Brain microvascular endothelial cell (primary cell): ENCODE results near the gene GPD2.

Experiments used
- DNase-seq: peaks from one replicate; pipeline ENCODE4 v3.0.0-alpha.2; 2020
- H3K27ac ChIP-seq: fragments of 250-450 bp; sonication (Bioruptor Pico); 2 replicates; pipeline ENCODE4 v1.5.1; 2020; ENCODE audit warnings: mild to moderate bottlenecking, moderate library complexity
- H3K27me3 ChIP-seq: fragments of 250-450 bp; sonication (Bioruptor Pico); replicated peaks from 2 replicates; pipeline ENCODE4 v1.5.1; 2020; ENCODE audit warnings: mild to moderate bottlenecking
- H3K36me3 ChIP-seq: fragments of 250-450 bp; sonication (Bioruptor Pico); replicated peaks from 2 replicates; pipeline ENCODE4 v1.5.1; 2020; ENCODE audit warnings: mild to moderate bottlenecking
- H3K4me3 ChIP-seq: 2 replicates; pipeline ENCODE4 v1.5.1; 2011; ENCODE audit warnings: low read depth, mild to moderate bottlenecking, control low read depth, low read length, moderate library complexity
- CTCF ChIP-seq: IDR thresholded peaks from 2 replicates; pipeline ENCODE4 v1.5.1; 2011; ENCODE audit warnings: low read depth, mild to moderate bottlenecking, moderate library complexity, low read length, control low read depth, inconsistent platforms; ENCODE audit errors: missing control alignments
- in situ Hi-C: cut with HindIII; loops from 2 replicates; pipeline ENCODE4 v1.10.0; 2017; ENCODE audit warnings: low sequenced_read_pairs, low pct_ligation_motif_present

GPD2 gene

GRCh38 chr2:156619021-156619539, 182.9 kb downstream of the GPD2 start:
- Histone ChIP-seq H3K27me3 (no peaks in the 10 kb centered on the region), H3K27ac (no peak overlapping the region), H3K4me3 (no peak overlapping the region), H3K36me3 (no peaks in the 10 kb centered on the region)
- in situ Hi-C loops: no loop called here
- no peak for DNase-seq
- no peak for TF ChIP-seq CTCF

- Histone ChIP-seq H3K27me3 (no peaks in the 10 kb centered on the region), H3K27ac (no peak overlapping the region), H3K4me3 (no peak overlapping the region), H3K36me3 (no peaks in the 10 kb centered on the region)
- TF ChIP-seq CTCF: no peak
- in situ Hi-C loops: no loop called here
- DNase-seq: no peak
These were observed 186.3 kb downstream of the GPD2 start for GRCh38 chr2:156622491-156622890.

GRCh38 chr2:156625360-156626170, 189.4 kb downstream of the GPD2 start:
- in situ Hi-C loops: no loop called here
- Histone ChIP-seq H3K27ac (no peak overlapping the region), H3K27me3 (no peaks in the 10 kb centered on the region), H3K36me3 (no peaks in the 10 kb centered on the region), H3K4me3 (no peak overlapping the region)
- no peak for DNase-seq
- no peak for TF ChIP-seq CTCF

GRCh38 chr2:156626931-156627330, 190.8 kb downstream of the GPD2 start:
- Histone ChIP-seq H3K27ac (no peak overlapping the region), H3K27me3 (no peaks in the 10 kb centered on the region), H3K36me3 (no peaks in the 10 kb centered on the region), H3K4me3 (no peak overlapping the region)
- DNase-seq: no peak
- no peak for TF ChIP-seq CTCF
- in situ Hi-C loops: no loop called here

- no peak for TF ChIP-seq CTCF
- DNase-seq: no peak
- in situ Hi-C loops: no loop called here
- no peak overlapping the region for H3K4me3 ChIP-seq
- no peak overlapping the region for H3K27ac ChIP-seq
- H3K27me3 ChIP-seq: no peaks in the 10 kb centered on the region
- H3K36me3 ChIP-seq: no peaks in the 10 kb centered on the region
These were observed 194.6 kb downstream of the GPD2 start for GRCh38 chr2:156630579-156631337.
